ENCODE data around the gene TRIM33. TPM values are rescaled to one million over a fixed set of nuclear protein-coding genes. Genes with fewer than 3 reads are reported as not detected.

TRIM33 gene
- total RNA-seq, 1 donor from 2014 or later, result 31.8 TPM

GRCh38 chr1:114550336-114550735, 39.3 kb upstream of the TRIM33 start:
- no peak overlapping the region for H2AFZ ChIP-seq (ENCODE audit: low read depth, low read length)
- FAIRE-seq, result no peak

DNA sequence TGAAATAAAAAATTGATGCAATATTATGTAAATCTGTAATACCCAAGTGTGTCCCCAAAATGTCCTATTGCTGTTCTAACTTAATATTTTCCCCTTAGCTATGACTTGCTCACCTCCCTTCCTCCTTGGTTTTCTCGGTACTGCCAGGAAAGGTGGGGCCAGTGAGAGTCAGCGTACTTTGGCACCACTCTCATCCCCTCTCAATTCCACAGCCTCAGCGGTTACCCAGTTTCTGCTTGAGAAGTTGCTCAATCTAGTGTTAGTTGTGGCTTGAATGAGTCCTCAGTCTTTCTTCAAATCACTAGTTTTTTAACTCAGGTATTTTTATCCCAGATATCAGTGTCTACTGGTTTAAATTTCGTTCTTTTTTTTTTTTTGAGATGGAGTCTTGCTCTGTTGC, 38.1 kb upstream of the TRIM33 start:
- no peaks in the 10 kb centered on the region for H3K27me3 Mint-ChIP-seq (ENCODE audit: low read depth, unreplicated experiment)
- H3K27ac Mint-ChIP-seq (ENCODE audit: unreplicated experiment), result no peak overlapping the region
- Histone ChIP-seq H3K9me3 (ENCODE audit: insufficient read depth, low read depth, low read length) (no peaks in the 10 kb centered on the region), H3K4me1 (ENCODE audit: insufficient read depth, low read length) (no peaks in the 10 kb centered on the region), H3K79me2 (ENCODE audit: insufficient read depth, low read length) (no peaks in the 10 kb centered on the region), H3K9ac (ENCODE audit: low read length) (no peak overlapping the region), H3K4me3 (ENCODE audit: insufficient read depth, low read depth, low read length) (no peak overlapping the region), H3K4me2 (ENCODE audit: low read length) (no peak overlapping the region), H3K36me3 (ENCODE audit: insufficient read depth, low read length) (no peaks in the 10 kb centered on the region), H2AFZ (ENCODE audit: low read depth, low read length) (no peak overlapping the region), H4K20me1 (ENCODE audit: insufficient read depth, low read length) (no peaks in the 10 kb centered on the region), H3K27ac (ENCODE audit: low read depth, low read length) (no peak overlapping the region), H3K27me3 (ENCODE audit: insufficient read depth, low read length) (no peaks in the 10 kb centered on the region)
- FAIRE-seq (no peak), DNase-seq (ENCODE audit: low read depth) (peak; percentile 9)
- no peak for TF ChIP-seq EZH2 (IDR thresholded peaks at IDR 0.05; ENCODE audit: insufficient read depth, low read length)
- no peak for TF ChIP-seq CTCF (IDR thresholded peaks at IDR 0.05; ENCODE audit: insufficient read depth, low read depth, low read length)
- no peaks in the 10 kb centered on the region for H3K9me3 Mint-ChIP-seq (ENCODE audit: unreplicated experiment)
- H3K36me3 Mint-ChIP-seq (ENCODE audit: low read depth, unreplicated experiment), result no peaks in the 10 kb centered on the region
- H3K4me1 Mint-ChIP-seq (ENCODE audit: low read depth, unreplicated experiment), result no peaks in the 10 kb centered on the region
- H3K4me3 Mint-ChIP-seq (ENCODE audit: unreplicated experiment), result no peak overlapping the region

More at GRCh38 chr1:114550336-114550735, 39.3 kb upstream of the TRIM33 start:
- Mint-ChIP-seq H3K9me3 (ENCODE audit: unreplicated experiment) (peaks cover 2% of the 10 kb centered on the region), H3K4me3 (ENCODE audit: unreplicated experiment) (no peak overlapping the region), H3K36me3 (ENCODE audit: low read depth, unreplicated experiment) (no peaks in the 10 kb centered on the region), H3K4me1 (ENCODE audit: low read depth, unreplicated experiment) (no peaks in the 10 kb centered on the region), H3K27me3 (ENCODE audit: low read depth, unreplicated experiment) (peaks cover 2% of the 10 kb centered on the region), H3K27ac (ENCODE audit: unreplicated experiment) (no peak overlapping the region)
- Histone ChIP-seq H3K36me3 (ENCODE audit: insufficient read depth, low read length) (no peaks in the 10 kb centered on the region), H3K79me2 (ENCODE audit: insufficient read depth, low read length) (no peaks in the 10 kb centered on the region), H3K27ac (ENCODE audit: low read depth, low read length) (no peak overlapping the region), H3K4me2 (ENCODE audit: low read length) (no peak overlapping the region), H3K9ac (ENCODE audit: low read length) (no peak overlapping the region), H4K20me1 (ENCODE audit: insufficient read depth, low read length) (no peaks in the 10 kb centered on the region), H3K4me3 (ENCODE audit: insufficient read depth, low read depth, low read length) (no peak overlapping the region), H3K9me3 (ENCODE audit: insufficient read depth, low read depth, low read length) (no peaks in the 10 kb centered on the region), H3K27me3 (ENCODE audit: insufficient read depth, low read length) (no peaks in the 10 kb centered on the region), H3K4me1 (ENCODE audit: insufficient read depth, low read length) (no peaks in the 10 kb centered on the region)
- no peak for DNase-seq (ENCODE audit: low read depth)
- TF ChIP-seq CTCF (IDR thresholded peaks at IDR 0.05; ENCODE audit: insufficient read depth, low read depth, low read length), result no peak
- no peak for TF ChIP-seq EZH2 (IDR thresholded peaks at IDR 0.05; ENCODE audit: insufficient read depth, low read length)

GRCh38 chr1:114547076-114547475, 36.1 kb upstream of the TRIM33 start:
- Histone ChIP-seq H3K9ac (ENCODE audit: low read length) (no peak overlapping the region), H3K79me2 (ENCODE audit: insufficient read depth, low read length) (no peaks in the 10 kb centered on the region), H3K4me2 (ENCODE audit: low read length) (no peak overlapping the region), H3K36me3 (ENCODE audit: insufficient read depth, low read length) (no peaks in the 10 kb centered on the region), H3K4me3 (ENCODE audit: insufficient read depth, low read depth, low read length) (no peak overlapping the region), H3K4me1 (ENCODE audit: insufficient read depth, low read length) (no peaks in the 10 kb centered on the region), H3K27ac (ENCODE audit: low read depth, low read length) (no peak overlapping the region), H2AFZ (ENCODE audit: low read depth, low read length) (no peak overlapping the region), H4K20me1 (ENCODE audit: insufficient read depth, low read length) (no peaks in the 10 kb centered on the region), H3K9me3 (ENCODE audit: insufficient read depth, low read depth, low read length) (no peaks in the 10 kb centered on the region), H3K27me3 (ENCODE audit: insufficient read depth, low read length) (no peaks in the 10 kb centered on the region)
- no peaks in the 10 kb centered on the region for H3K27me3 Mint-ChIP-seq (ENCODE audit: low read depth, unreplicated experiment)
- no peaks in the 10 kb centered on the region for H3K9me3 Mint-ChIP-seq (ENCODE audit: unreplicated experiment)
- TF ChIP-seq CTCF (IDR thresholded peaks at IDR 0.05; ENCODE audit: insufficient read depth, low read depth, low read length) (no peak), EZH2 (IDR thresholded peaks at IDR 0.05; ENCODE audit: insufficient read depth, low read length) (no peak)
- DNase-seq (ENCODE audit: low read depth) (no peak), FAIRE-seq (no peak)
- no peaks in the 10 kb centered on the region for H3K36me3 Mint-ChIP-seq (ENCODE audit: low read depth, unreplicated experiment)
- H3K4me3 Mint-ChIP-seq (ENCODE audit: unreplicated experiment), result no peak overlapping the region
- H3K27ac Mint-ChIP-seq (ENCODE audit: unreplicated experiment), result no peak overlapping the region
- no peaks in the 10 kb centered on the region for H3K4me1 Mint-ChIP-seq (ENCODE audit: low read depth, unreplicated experiment)
